Uterus (tissue), 4 donors: ENCODE data around the gene GLCE. TPM values are rescaled to one million over a fixed set of nuclear protein-coding genes. Genes with fewer than 3 reads are reported as not detected.
"Not testable (repeated sequence)": the region's sequence is repeated elsewhere in the genome, so short reads cannot be mapped to it uniquely, and the experiment has no call there.

Source experiments
- DNase-seq, 2 donors: peaks; one replicate each; pipeline ENCODE4 v3.0.0-alpha.2; 2019 to 2020
- H3K27ac ChIP-seq, 2 donors: fragments of 200-600 bp; sonication (generic); 1 replicate in 1 of 2; 2 replicates in 1 of 2; pipeline ENCODE4 v1.5.1; 2016 to 2018
- H3K27me3 ChIP-seq, 2 donors: fragments of 200-600 bp; sonication (generic); one replicate each; pipeline ENCODE4 v1.5.1; 2018 to 2019; ENCODE audit warnings: control low read depth in 1 of 2
- H3K36me3 ChIP-seq, 2 donors: fragments of 200-600 bp; sonication (generic); one replicate each; pipeline ENCODE4 v1.5.1; 2019; ENCODE audit warnings: control low read depth in 1 of 2
- H3K4me1 ChIP-seq, 2 donors: fragments of 200-600 bp; sonication (generic); one replicate each; pipeline ENCODE4 v1.5.1; 2018 to 2019; ENCODE audit warnings: control low read depth in 1 of 2
- H3K4me3 ChIP-seq, 2 donors: fragments of 200-600 bp; sonication (generic); 1 replicate in 1 of 2; 2 replicates in 1 of 2; pipeline ENCODE4 v1.5.1; 2018 to 2019; ENCODE audit warnings: mild to moderate bottlenecking in 1 of 2
- H3K9me3 ChIP-seq, 2 donors: fragments of 200-600 bp; sonication (generic); one replicate each; pipeline ENCODE4 v1.5.1; 2019; ENCODE audit warnings: control low read depth in 1 of 2
- POLR2A ChIP-seq, 2 donors: fragments of 450-650 bp; IDR thresholded peaks; one replicate each; pipeline ENCODE4 v1.6.1; 2016; ENCODE audit warnings: antibody characterized with exemption in 2 of 2, mild to moderate bottlenecking in 1 of 2, moderate library complexity in 1 of 2
- intact Hi-C: fragments of 100-400 bp; cut with DNase I; formaldehyde crosslinking; loops from one replicate; pipeline ENCODE4 v1.15.1; 2023; ENCODE audit warnings: low total_unique reads
- total RNA-seq, 4 donors: library from RNA; depleted of rRNA in 3 of 4; stranded (reverse); fragments of >200 nt in 3 of 4; gene quantifications; one replicate each; pipeline versions ENCODE4 v1.1.0 to v1.2.4, GENCODE V29; 2014 to 2023
- TF ChIP-seq, protein P1 (sequence below), 4 experiments: fragments of 200-600 bp in 2 of 4; fragments of 450-650 bp in 2 of 4; sonication (generic) in 2 of 4; IDR thresholded peaks; one replicate each; pipeline ENCODE4 v1.5.1; 2016 to 2019; ENCODE audit warnings: antibody characterized with exemption in 4 of 4, mild to moderate bottlenecking in 2 of 4, moderate library complexity in 1 of 4
- donor health status: DM: yes; HTN: yes; CAD: no.

The GLCE gene
- total RNA-seq, 4 donors from 2014 or later, result 3.1 to 46.0 (median 14.7) TPM

DNA sequence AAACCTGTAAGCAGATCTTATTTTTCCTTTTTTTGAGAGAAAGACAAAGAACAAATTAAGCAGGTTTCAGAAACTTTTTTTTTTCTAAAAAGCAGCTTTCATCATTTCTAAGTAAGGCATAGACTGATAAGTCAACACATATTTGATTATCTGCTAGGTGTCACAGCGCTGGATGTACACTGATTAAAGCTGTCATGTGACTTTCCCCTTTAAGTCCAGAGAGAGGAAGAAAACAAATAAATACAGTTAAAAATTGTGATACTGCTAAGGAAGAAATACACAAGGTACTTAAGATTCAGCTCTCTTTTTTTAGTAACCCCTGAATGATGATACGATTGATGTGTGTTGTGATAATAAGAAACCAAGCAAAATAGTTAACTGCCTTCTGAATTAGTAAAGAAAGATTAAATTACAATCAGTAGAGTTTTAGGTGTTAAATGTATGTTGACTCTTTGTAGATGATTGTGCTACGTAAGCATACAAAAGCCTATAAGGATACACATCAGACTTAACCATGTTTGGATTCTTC is 2.8 kb downstream of the GLCE start:
- DNase-seq, result no peak
- H3K4me1 ChIP-seq, result peaks cover 0 to 4% of the 10 kb centered on the region in 2 donors
- no peak overlapping the region for H3K27ac ChIP-seq
- no peaks in the 10 kb centered on the region for H3K27me3 ChIP-seq
- TF ChIP-seq POLR2A (IDR thresholded peaks at IDR 0.05), result no peak
- TF ChIP-seq, protein P1, sequence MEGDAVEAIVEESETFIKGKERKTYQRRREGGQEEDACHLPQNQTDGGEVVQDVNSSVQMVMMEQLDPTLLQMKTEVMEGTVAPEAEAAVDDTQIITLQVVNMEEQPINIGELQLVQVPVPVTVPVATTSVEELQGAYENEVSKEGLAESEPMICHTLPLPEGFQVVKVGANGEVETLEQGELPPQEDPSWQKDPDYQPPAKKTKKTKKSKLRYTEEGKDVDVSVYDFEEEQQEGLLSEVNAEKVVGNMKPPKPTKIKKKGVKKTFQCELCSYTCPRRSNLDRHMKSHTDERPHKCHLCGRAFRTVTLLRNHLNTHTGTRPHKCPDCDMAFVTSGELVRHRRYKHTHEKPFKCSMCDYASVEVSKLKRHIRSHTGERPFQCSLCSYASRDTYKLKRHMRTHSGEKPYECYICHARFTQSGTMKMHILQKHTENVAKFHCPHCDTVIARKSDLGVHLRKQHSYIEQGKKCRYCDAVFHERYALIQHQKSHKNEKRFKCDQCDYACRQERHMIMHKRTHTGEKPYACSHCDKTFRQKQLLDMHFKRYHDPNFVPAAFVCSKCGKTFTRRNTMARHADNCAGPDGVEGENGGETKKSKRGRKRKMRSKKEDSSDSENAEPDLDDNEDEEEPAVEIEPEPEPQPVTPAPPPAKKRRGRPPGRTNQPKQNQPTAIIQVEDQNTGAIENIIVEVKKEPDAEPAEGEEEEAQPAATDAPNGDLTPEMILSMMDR (IDR thresholded peaks at IDR 0.05), result no peak
- no peaks in the 10 kb centered on the region for H3K9me3 ChIP-seq
- no peaks in the 10 kb centered on the region for H3K36me3 ChIP-seq
- H3K4me3 ChIP-seq, result no peak overlapping the region
- intact Hi-C loops, result no loop called here

DNA sequence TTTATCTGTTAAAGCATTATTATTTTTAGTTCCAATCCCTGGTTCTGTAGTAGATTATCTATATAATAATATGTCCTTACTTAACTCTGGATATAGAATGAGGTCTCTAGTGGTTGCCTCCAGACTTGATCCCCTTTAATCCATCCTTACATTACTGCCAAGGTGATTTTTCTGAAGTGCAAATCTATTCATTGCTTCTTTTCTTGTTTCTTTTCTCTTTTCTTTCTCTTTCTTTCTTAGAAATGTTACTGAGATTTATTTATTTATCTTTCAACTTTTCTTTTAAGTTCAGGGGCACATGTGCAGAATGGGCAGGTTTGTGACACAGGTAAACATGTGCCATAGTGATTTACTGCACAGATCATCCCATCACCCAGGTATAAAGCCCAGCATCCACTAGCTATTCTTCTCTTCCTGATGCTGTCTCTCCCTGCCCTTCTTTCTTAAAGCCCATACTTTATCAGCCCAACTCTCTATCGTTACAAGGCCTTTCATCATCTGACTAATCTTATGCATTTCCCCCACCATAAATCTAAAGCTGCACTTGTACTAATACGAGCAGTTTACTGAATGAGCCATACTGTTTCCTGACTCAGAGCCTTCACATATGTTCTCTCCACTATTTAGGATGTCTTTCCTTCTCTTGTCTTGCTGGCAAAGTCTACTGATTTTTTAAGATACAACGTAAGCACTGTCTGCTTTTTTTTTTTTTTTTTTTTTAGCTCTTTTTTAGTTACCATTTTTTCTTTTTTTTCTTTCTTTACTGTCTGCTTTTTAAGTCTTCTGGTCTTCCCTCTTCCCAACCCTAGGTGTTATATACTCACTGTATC is 4.6 kb downstream of the GLCE start:
- TF ChIP-seq, protein P1 (IDR thresholded peaks at IDR 0.05), result no peak
- no peak for TF ChIP-seq POLR2A (IDR thresholded peaks at IDR 0.05)
- intact Hi-C loops, result no loop called here
- Histone ChIP-seq H3K4me1 (peaks cover 0 to 4% of the 10 kb centered on the region in 2 donors), H3K4me3 (no peak overlapping the region), H3K27me3 (no peaks in the 10 kb centered on the region), H3K9me3 (no peaks in the 10 kb centered on the region), H3K27ac (no peak overlapping the region), H3K36me3 (no peaks in the 10 kb centered on the region)
- DNase-seq, result no peak

DNA sequence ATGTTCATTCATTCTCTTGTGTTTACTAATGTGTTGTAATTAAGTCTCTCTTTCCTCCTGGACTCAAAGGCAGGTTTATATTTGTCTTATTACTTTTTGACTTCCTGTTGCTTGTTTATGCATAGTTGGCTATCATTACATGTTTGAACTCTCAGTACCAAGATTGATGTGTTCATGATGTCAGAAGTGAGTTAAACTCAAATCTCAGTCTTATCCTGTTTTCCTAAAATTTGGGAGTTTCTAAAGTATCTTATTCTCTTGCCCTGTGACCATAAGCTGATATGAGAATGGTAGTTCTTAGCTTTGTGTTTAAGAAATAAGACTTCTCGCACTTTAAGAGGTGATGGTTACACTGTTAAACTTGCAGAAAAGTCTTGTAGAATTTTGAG is 5.2 kb downstream of the GLCE start:
- no peak for TF ChIP-seq POLR2A (IDR thresholded peaks at IDR 0.05)
- TF ChIP-seq, protein P1 (IDR thresholded peaks at IDR 0.05), result no peak
- no peak for DNase-seq
- H3K27ac ChIP-seq, result no peak overlapping the region
- H3K4me1 ChIP-seq, result peaks cover 0 to 4% of the 10 kb centered on the region in 2 donors
- intact Hi-C loops, result no loop called here
- H3K4me3 ChIP-seq, result no peak overlapping the region
- no peaks in the 10 kb centered on the region for H3K36me3 ChIP-seq
- H3K27me3 ChIP-seq, result no peaks in the 10 kb centered on the region
- H3K9me3 ChIP-seq, result no peaks in the 10 kb centered on the region

DNA sequence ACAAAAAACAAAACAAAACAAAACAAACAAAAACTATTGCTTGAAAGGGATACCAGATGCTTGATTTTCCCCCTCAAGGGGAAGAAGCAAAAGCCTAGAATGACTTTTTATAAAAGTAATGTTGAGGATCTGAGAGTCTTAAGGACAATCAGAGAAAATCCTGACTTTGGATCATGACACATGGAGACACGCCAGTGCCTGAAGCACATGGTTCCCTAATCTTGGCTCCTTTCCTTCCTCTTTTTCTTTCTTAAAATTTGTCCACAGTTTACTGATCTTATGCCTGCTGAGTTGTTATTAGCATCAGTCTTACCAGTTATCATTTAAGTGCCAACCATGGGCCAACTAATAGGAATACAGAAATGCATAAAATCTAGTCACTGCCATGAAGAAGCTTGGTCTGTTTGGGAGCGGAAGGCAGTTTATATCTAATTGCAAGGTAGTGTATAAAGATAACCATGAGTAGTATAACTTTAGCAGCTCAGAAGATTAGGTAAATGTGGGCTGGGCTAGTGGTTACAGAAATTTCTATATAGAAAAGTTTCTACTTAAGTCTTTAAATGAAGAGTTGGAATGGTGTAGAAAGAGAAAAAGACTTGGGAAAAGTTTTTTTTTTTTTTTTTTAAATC is 6.9 kb downstream of the GLCE start:
- no peak for DNase-seq
- Histone ChIP-seq H3K27ac (no peak overlapping the region), H3K36me3 (no peaks in the 10 kb centered on the region), H3K9me3 (no peaks in the 10 kb centered on the region), H3K4me1 (no peaks in the 10 kb centered on the region), H3K27me3 (no peaks in the 10 kb centered on the region), H3K4me3 (no peak overlapping the region)
- intact Hi-C loops, result no loop called here
- TF ChIP-seq, protein P1 (IDR thresholded peaks at IDR 0.05), result no peak
- no peak for TF ChIP-seq POLR2A (IDR thresholded peaks at IDR 0.05)

DNA sequence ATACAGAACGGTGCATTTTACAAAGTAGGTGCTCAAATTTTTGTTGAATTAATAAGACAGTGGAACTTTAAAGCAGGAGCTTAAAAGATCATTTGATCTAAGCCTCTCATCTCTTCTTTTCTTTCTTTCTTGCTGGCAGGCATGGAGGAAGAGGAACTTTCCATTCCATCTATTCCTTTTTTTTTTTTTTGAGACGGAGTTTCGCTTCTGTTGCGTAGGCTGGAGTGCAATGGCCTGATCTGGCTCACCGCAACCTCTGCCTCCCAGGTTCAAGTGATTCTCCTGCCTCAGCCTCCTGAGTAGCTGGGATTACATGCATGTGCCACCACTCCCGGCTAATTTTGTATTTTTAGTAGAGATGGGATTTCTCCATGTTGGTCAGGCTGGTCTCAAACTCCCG is 7.9 kb downstream of the GLCE start:
- intact Hi-C loops, DNase-seq, H3K27ac ChIP-seq, H3K36me3 ChIP-seq, H3K27me3 ChIP-seq, H3K4me3 ChIP-seq, H3K9me3 ChIP-seq, H3K4me1 ChIP-seq: not testable (repeated sequence)

DNA sequence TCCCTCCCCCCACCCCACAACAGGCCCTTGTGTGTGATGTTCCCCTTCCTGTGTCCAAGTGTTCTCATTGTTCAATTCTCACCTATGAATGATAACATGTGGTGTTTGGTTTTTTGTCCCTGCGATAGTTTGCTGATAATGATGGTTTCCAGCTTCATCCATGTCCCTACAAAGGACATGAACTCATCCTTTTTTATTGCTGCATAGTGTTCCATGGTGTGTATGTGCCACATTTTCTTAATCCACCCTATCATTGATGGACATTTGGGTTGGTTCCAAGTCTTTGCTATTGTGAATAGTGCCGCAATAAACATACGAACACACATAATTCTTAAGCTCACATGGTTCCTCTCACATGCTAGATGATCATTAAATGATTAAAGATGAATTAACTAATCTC is 9.1 kb downstream of the GLCE start:
- H3K27ac ChIP-seq, H3K4me3 ChIP-seq, intact Hi-C loops, H3K9me3 ChIP-seq, DNase-seq, H3K36me3 ChIP-seq, H3K27me3 ChIP-seq, H3K4me1 ChIP-seq: not testable (repeated sequence)
